ENCODE measurements around the gene COL6A2.

DNA sequence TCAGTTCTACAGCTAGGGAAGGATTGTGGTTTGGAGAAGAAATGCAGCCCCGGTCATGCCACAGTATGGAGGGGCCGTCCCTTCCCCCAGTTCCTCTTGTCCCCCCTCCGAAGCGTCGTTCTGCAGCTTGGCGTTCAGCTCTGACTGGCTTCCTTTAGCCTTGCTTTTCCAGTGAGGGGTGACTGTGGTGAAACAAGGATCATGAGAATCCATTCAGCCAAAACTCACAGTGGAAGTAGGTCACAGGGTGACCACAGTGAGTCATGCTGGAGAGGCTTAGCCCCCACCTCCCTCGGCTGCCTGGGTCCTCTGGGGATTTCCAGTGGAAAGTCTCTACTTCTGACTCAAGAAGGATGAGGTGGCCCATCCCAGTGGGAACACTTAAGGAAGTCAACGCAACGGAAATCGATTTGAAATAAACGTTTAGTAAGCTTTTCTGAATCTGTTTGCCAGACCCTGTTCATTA, 37.3 kb upstream of the COL6A2 start:
- TF ChIP-seq, protein P1, sequence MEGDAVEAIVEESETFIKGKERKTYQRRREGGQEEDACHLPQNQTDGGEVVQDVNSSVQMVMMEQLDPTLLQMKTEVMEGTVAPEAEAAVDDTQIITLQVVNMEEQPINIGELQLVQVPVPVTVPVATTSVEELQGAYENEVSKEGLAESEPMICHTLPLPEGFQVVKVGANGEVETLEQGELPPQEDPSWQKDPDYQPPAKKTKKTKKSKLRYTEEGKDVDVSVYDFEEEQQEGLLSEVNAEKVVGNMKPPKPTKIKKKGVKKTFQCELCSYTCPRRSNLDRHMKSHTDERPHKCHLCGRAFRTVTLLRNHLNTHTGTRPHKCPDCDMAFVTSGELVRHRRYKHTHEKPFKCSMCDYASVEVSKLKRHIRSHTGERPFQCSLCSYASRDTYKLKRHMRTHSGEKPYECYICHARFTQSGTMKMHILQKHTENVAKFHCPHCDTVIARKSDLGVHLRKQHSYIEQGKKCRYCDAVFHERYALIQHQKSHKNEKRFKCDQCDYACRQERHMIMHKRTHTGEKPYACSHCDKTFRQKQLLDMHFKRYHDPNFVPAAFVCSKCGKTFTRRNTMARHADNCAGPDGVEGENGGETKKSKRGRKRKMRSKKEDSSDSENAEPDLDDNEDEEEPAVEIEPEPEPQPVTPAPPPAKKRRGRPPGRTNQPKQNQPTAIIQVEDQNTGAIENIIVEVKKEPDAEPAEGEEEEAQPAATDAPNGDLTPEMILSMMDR (IDR thresholded peaks at IDR 0.05), result no peak
- TF ChIP-seq POLR2A (IDR thresholded peaks at IDR 0.05), result no peak

Data from right lobe of liver (tissue), 4 donors.